HepG2 (cell line): ENCODE data around the gene RNASE8. TPM values are rescaled to one million over a fixed set of nuclear protein-coding genes. Genes with fewer than 3 reads are reported as not detected.

Experiments
- ARID4A ChIP-seq: sonication (generic); formaldehyde crosslinking; IDR thresholded peaks from 2 replicates; pipeline ENCODE4 v1.5.0; 2020; ENCODE audit warnings: mild to moderate bottlenecking, missing genetic modification reagents, borderline replicate concordance
- CBX1 ChIP-seq: IDR thresholded peaks from one replicate; pipeline ENCODE4 v1.6.1; 2016; ENCODE audit warnings: antibody characterized with exemption, low read depth
- FOXA1 ChIP-seq, 2 experiments: fragments of 450-650 bp in 1 of 2; sonication (generic) in 1 of 2; formaldehyde crosslinking in 1 of 2; IDR thresholded peaks; 2 replicates each; pipeline versions ENCODE4 v1.4.0 to v1.6.1; 2016 to 2020; ENCODE audit warnings: missing genetic modification reagents in 1 of 2
- HNRNPLL ChIP-seq: fragments of 200-400 bp; formaldehyde crosslinking; IDR thresholded peaks from 2 replicates; pipeline ENCODE4 v1.6.1; 2017; ENCODE audit warnings: mild to moderate bottlenecking, low read depth, low read length; ENCODE audit not compliant: poor library complexity, severe bottlenecking
- HOXA3 ChIP-seq: sonication (generic); formaldehyde crosslinking; IDR thresholded peaks from 2 replicates; pipeline ENCODE4 v1.5.0; 2020; ENCODE audit warnings: missing genetic modification reagents
- LCORL ChIP-seq, 2 experiments: fragments of 450-650 bp in 1 of 2; sonication (generic) in 1 of 2; formaldehyde crosslinking in 1 of 2; IDR thresholded peaks; 2 replicates each; pipeline versions ENCODE4 v1.5.0 to v1.6.1; 2017 to 2020; ENCODE audit warnings: antibody characterized with exemption in 1 of 2, missing genetic modification reagents in 1 of 2
- NFATC3 ChIP-seq: sonication (generic); formaldehyde crosslinking; IDR thresholded peaks from 2 replicates; pipeline ENCODE4 v1.5.1; 2020; ENCODE audit warnings: mild to moderate bottlenecking, missing genetic modification reagents
- PCBP1 ChIP-seq: fragments of 200-400 bp; formaldehyde crosslinking; IDR thresholded peaks from 2 replicates; pipeline ENCODE4 v1.6.1; 2017; ENCODE audit warnings: mild to moderate bottlenecking, low read depth, low read length, borderline replicate concordance
- RBM22 ChIP-seq: fragments of 200-400 bp; formaldehyde crosslinking; optimal IDR thresholded peaks from 2 replicates; pipeline ENCODE3; 2017; ENCODE audit warnings: mild to moderate bottlenecking, low read length, moderate library complexity
- SALL1 ChIP-seq: sonication (generic); formaldehyde crosslinking; IDR thresholded peaks from 2 replicates; pipeline ENCODE4 v1.8.0; 2022; ENCODE audit warnings: mild to moderate bottlenecking, missing genetic modification reagents
- SP4 ChIP-seq: sonication (generic); formaldehyde crosslinking; IDR thresholded peaks from 2 replicates; pipeline ENCODE4 v1.8.1; 2023; ENCODE audit warnings: mild to moderate bottlenecking, missing genetic modification reagents
- TAF1 ChIP-seq: sonication (generic); formaldehyde crosslinking; IDR thresholded peaks from 2 replicates; pipeline ENCODE4 v1.4.0; 2020; ENCODE audit warnings: missing genetic modification reagents
- ZBTB38 ChIP-seq: sonication (generic); formaldehyde crosslinking; IDR thresholded peaks from 2 replicates; pipeline ENCODE4 v1.5.1; 2020; ENCODE audit warnings: mild to moderate bottlenecking, missing genetic modification reagents
- ZC3H4 ChIP-seq: sonication (generic); formaldehyde crosslinking; IDR thresholded peaks from 2 replicates; pipeline ENCODE4 v1.4.0; 2020; ENCODE audit warnings: missing genetic modification reagents, borderline replicate concordance
- ZNF292 ChIP-seq: sonication (generic); formaldehyde crosslinking; IDR thresholded peaks from 2 replicates; pipeline ENCODE4 v1.8.1; 2022; ENCODE audit warnings: mild to moderate bottlenecking, low read depth, missing genetic modification reagents, borderline replicate concordance
- ZNF343 ChIP-seq: sonication (generic); formaldehyde crosslinking; IDR thresholded peaks from 2 replicates; pipeline ENCODE4 v1.4.0; 2020; ENCODE audit warnings: mild to moderate bottlenecking, missing genetic modification reagents
- ZNF687 ChIP-seq: sonication (generic); formaldehyde crosslinking; IDR thresholded peaks from 2 replicates; pipeline ENCODE4 v1.5.1; 2020; ENCODE audit warnings: mild to moderate bottlenecking, missing genetic modification reagents, moderate library complexity
- ZSCAN21 ChIP-seq: sonication (generic); formaldehyde crosslinking; IDR thresholded peaks from 2 replicates; pipeline ENCODE4 v1.8.0; 2022; ENCODE audit warnings: mild to moderate bottlenecking, missing genetic modification reagents, moderate library complexity, borderline replicate concordance
- polyA plus RNA-seq, 8 experiments: library from polyadenylated mRNA; depleted of rRNA in 3 of 8; stranded (reverse) in 7 of 8; unstranded in 1 of 8; fragments of >200 nt; fragmentation: Illumina TruSeq in 4 of 8; extraction: Trizol in 4 of 8; gene quantifications; 2 replicates each; pipeline versions ENCODE4 v1.2.1 to v1.2.3, GENCODE V29; 2011 to 2016; ENCODE audit warnings: low read depth in 4 of 8, missing spikeins in 1 of 8, mixed read lengths in 1 of 8; ENCODE audit not compliant: insufficient read depth in 1 of 8
- total RNA-seq, 5 experiments: library from RNA; depleted of rRNA; stranded (reverse); fragments of >200 nt; fragmentation: Illumina TruSeq; extraction: Trizol; gene quantifications; 2 replicates each; pipeline ENCODE4 v1.2.3, GENCODE V29; 2016; ENCODE audit warnings: low read depth in 1 of 5

The RNASE8 gene
- total and polyA plus RNA-seq, 2 of the 13 experiments (the other 11 are each of a cell fraction or from before 2014, with no cell fraction given), result not detected

- TF ChIP-seq RBM22 (peak; percentile 89), SALL1 (CRISPR knock-in tag) (peak; percentile 43; the same call in 1 of the 2 replicates), ZSCAN21 (CRISPR knock-in tag) (peak; percentile 56; the same call in 1 of the 2 replicates), SP4 (CRISPR knock-in tag) (no peak), CBX1 (peak; percentile 58), TAF1 (CRISPR knock-in tag) (0 out of 2 replicates have a peak, but pooled peaks have one; percentile 14), ZBTB38 (CRISPR knock-in tag) (peak; percentile 98), LCORL (IDR thresholded peaks at IDR 0.05) (no peak), LCORL (CRISPR knock-in tag; IDR thresholded peaks at IDR 0.05) (0 out of 2 replicates have a peak, but pooled peaks have one; percentile 11), ZNF292 (CRISPR knock-in tag) (no peak), PCBP1 (peak; percentile 95), NFATC3 (CRISPR knock-in tag) (no peak), ZNF687 (CRISPR knock-in tag) (peak; percentile 73), ZNF343 (CRISPR knock-in tag) (peak; percentile 58; the same call in 1 of the 2 replicates), ARID4A (CRISPR knock-in tag) (0 out of 2 replicates have a peak, but pooled peaks have one; percentile 27), HOXA3 (peak; percentile 72), HNRNPLL (peak; percentile 32), ZC3H4 (no peak), FOXA1 (IDR thresholded peaks at IDR 0.05) (no peak), FOXA1 (CRISPR knock-in tag; IDR thresholded peaks at IDR 0.05) (0 out of 2 replicates have a peak, but pooled peaks have one; percentile 14)
These were observed 32.7 kb downstream of the RNASE8 start (continued) for GRCh38 chr14:21090194-21090939.
